Caco-2 (cell line): ENCODE data around the gene FAT3. TPM values are rescaled to one million over a fixed set of nuclear protein-coding genes. Genes with fewer than 3 reads are reported as not detected.

Experiments
- BruUV-seq: library from RNA; stranded (reverse); fragments of 400-500 nt; replicated peaks from 2 replicates; lab custom pipeline; 2021; lab: Mats Ljungman, UMichigan
- CTCF ChIA-PET: fragments of 300-600 bp; sonication (Branson Sonifier 250); formaldehyde crosslinking; loops from one replicate; lab custom pipeline; 2022; ENCODE audit warnings: antibody characterized with exemption; lab: Charles Lee
- POLR2A ChIA-PET: fragments of 300-600 bp; sonication (Branson Sonifier 250); formaldehyde crosslinking; loops from one replicate; lab custom pipeline; 2022; ENCODE audit warnings: antibody characterized with exemption; lab: Charles Lee
- DNase-seq, 2 experiments: peaks; one replicate each; pipeline versions ENCODE4 v3.0.0 to v3.0.0-alpha.2; 2020 to 2022
- H3K27me3 ChIP-seq: replicated peaks from 2 replicates; pipeline ENCODE4 v1.6.0; 2011; ENCODE audit warnings: low read length; ENCODE audit not compliant: control insufficient read depth, insufficient read depth
- H3K36me3 ChIP-seq: 2 replicates; pipeline ENCODE4 v1.5.1; 2011; ENCODE audit warnings: low read length; ENCODE audit not compliant: control insufficient read depth, insufficient read depth
- H3K4me1 ChIP-seq: fragments of 250-450 bp; sonication (Bioruptor Pico); 2 replicates; pipeline ENCODE4 v1.5.1; 2020; ENCODE audit warnings: mild to moderate bottlenecking
- H3K4me3 ChIP-seq: 2 replicates; pipeline ENCODE4 v1.5.1; 2011; ENCODE audit warnings: low read depth, mild to moderate bottlenecking, control low read depth, low read length
- H3K9me3 ChIP-seq: fragments of 250-450 bp; sonication (Bioruptor Pico); 2 replicates; pipeline ENCODE4 v1.5.1; 2020; ENCODE audit warnings: mild to moderate bottlenecking, moderate library complexity
- H3K27ac Mint-ChIP-seq: one replicate; pipeline ENCODE4 v1.8.0; 2022; ENCODE audit warnings: mixed read lengths; ENCODE audit not compliant: unreplicated experiment
- H3K27me3 Mint-ChIP-seq: one replicate; pipeline ENCODE4 v1.8.0; 2022; ENCODE audit warnings: mixed read lengths; ENCODE audit not compliant: insufficient read depth, unreplicated experiment
- H3K36me3 Mint-ChIP-seq: one replicate; pipeline ENCODE4 v1.8.0; 2022; ENCODE audit warnings: mild to moderate bottlenecking, mixed read lengths; ENCODE audit not compliant: insufficient read depth, unreplicated experiment
- H3K4me1 Mint-ChIP-seq: one replicate; pipeline ENCODE4 v1.8.0; 2022; ENCODE audit warnings: low read depth, mixed read lengths; ENCODE audit not compliant: unreplicated experiment
- H3K4me3 Mint-ChIP-seq: one replicate; pipeline ENCODE4 v1.8.0; 2022; ENCODE audit warnings: mild to moderate bottlenecking, moderate library complexity, mixed read lengths; ENCODE audit not compliant: unreplicated experiment
- H3K9me3 Mint-ChIP-seq: one replicate; pipeline ENCODE4 v1.8.0; 2022; ENCODE audit warnings: mixed read lengths; ENCODE audit not compliant: unreplicated experiment
- CTCF ChIP-seq, 2 experiments: fragments of 200-600 bp in 1 of 2; IDR thresholded peaks; 1 replicate in 1 of 2; 2 replicates in 1 of 2; pipeline versions ENCODE4 v1.5.1 to v1.8.0; 2011 to 2022; ENCODE audit warnings: antibody characterized with exemption in 1 of 2, control low read depth in 1 of 2, inconsistent platforms in 1 of 2, low read depth in 1 of 2, low read length in 1 of 2, mild to moderate bottlenecking in 1 of 2, moderate library complexity in 1 of 2; ENCODE audit not compliant: insufficient read depth in 1 of 2, severe bottlenecking in 1 of 2, unreplicated experiment in 1 of 2
- intact Hi-C: fragments of 100-400 bp; cut with micrococcal nuclease; formaldehyde crosslinking; loops from one replicate; pipeline ENCODE4 v1.10.0; 2022; ENCODE audit not compliant: unreplicated experiment
- total RNA-seq: library from RNA; stranded (reverse); gene quantifications from 2 replicates; pipeline ENCODE4 v1.2.3, GENCODE V29; 2022

Gene FAT3
- total RNA-seq, 1 experiment from 2014 or later: 0.02 TPM

- DNase-seq: no peak
- no peaks in the 10 kb centered on the region for H3K9me3 ChIP-seq
- no peaks in the 10 kb centered on the region for H3K36me3 ChIP-seq
- ChIA-PET POLR2A (no interaction called here), CTCF (no interaction called here)
- Mint-ChIP-seq H3K27ac (no peak overlapping the region), H3K4me3 (no peak overlapping the region), H3K27me3 (no peaks in the 10 kb centered on the region), H3K4me1 (peaks cover 42% of the 10 kb centered on the region), H3K36me3 (peaks cover 6% of the 10 kb centered on the region), H3K9me3 (peaks cover 26% of the 10 kb centered on the region)
- no TSS peak for BruUV-seq
- no peak for TF ChIP-seq CTCF (IDR thresholded peaks at IDR 0.05; ENCODE audit: insufficient read depth in 1 of 2, low read depth in 1 of 2, low read length in 1 of 2, severe bottlenecking in 1 of 2, unreplicated experiment in 1 of 2)
- no peaks in the 10 kb centered on the region for H3K27me3 ChIP-seq
- no peak overlapping the region for H3K4me3 ChIP-seq
- H3K4me1 ChIP-seq: peaks cover 26% of the 10 kb centered on the region
- intact Hi-C loops: no loop called here
Observed at GRCh38 chr11:92272651-92273050, 48.0 kb downstream of the FAT3 start.
